Measurements from ENCODE around the gene ZNF765. TPM values are rescaled to one million over a fixed set of nuclear protein-coding genes. Genes with fewer than 3 reads are reported as not detected.
"Not testable (repeated sequence)": the region's sequence is repeated elsewhere in the genome, so short reads cannot be mapped to it uniquely, and the experiment has no call there.

ZNF765 gene
- 16.4 and 24.5 TPM in 2 replicates for total RNA-seq
- polyA plus RNA-seq: 9.3 and 12.7 TPM in 2 replicates

DNA sequence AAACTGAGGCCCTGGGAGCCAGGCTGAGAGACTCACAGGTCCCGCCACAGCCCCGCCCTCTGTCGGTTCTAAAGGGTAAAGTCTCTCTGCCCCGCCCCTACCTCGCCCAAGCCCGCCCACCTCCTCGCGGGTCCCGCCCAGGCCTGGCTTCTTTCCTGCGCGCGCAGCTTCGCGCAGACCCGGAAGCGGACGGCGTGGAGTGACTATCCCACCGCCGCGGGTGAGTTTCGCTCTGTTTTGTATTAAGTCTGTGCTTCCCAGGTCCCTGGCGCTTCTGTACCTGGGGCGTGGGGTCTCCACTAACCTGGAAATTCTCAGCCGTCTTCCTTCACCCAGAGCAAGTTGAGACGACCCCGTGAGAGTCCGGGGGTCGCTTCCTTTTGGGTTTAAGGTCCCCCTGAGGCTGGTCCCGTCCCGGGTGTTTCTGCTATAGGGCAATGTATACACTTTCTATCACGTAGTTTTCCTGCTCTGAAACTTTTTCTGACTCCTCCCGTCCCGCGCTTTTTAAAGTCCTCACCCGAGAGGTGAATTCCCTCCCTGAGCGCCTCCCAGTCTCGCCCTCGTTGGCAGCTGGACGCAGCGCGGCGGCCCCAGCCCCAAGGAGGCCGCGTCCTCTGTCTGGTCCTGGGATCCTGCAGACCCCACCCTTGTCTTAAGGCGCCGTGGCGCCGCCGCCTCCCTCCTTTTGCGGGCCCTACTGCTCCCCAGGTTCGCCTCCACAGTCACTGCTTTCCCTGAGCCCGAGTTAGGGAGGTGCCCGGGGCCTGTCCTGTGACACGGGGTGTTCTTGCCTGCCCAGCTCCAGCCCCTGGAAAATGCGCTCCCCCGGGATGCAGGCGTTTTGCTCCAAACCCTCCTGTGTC lies at the start of gene ZNF765:
Gene ZNF765, plus strand, starts transcription at position 176 of the 866 bp plus-strand sequence. CDS start 2,867 bp downstream, outside the sequence.
- H4K20me1 ChIP-seq (ENCODE audit: insufficient read depth, poor library complexity, severe bottlenecking): no peaks in the 10 kb centered on the region
- H3K4me1 ChIP-seq (ENCODE audit: insufficient read depth): peaks cover 13% of the 10 kb centered on the region
- peak within 1 kb of the TSS; percentile 97 for H3K4me2 ChIP-seq
- H3K27me3 ChIP-seq: no peaks in the 10 kb centered on the region
- peak; percentile 98 for DNase-seq (ENCODE audit: low spot score)
- H3K4me3 ChIP-seq: peak within 1 kb of the TSS; percentile 99
- peaks cover 35% of the 10 kb centered on the region for H3K79me2 ChIP-seq
- peak within 1 kb of the TSS; percentile 92 for H2AFZ ChIP-seq
- under 1% methylated on average over 47 of the region's 58 CpGs for WGBS (ENCODE audit: low lambda C conversion rate, missing lambda C conversion rate)
- H3K9me3 ChIP-seq (ENCODE audit: low read depth): no peaks in the 10 kb centered on the region
- TF ChIP-seq, protein P1, sequence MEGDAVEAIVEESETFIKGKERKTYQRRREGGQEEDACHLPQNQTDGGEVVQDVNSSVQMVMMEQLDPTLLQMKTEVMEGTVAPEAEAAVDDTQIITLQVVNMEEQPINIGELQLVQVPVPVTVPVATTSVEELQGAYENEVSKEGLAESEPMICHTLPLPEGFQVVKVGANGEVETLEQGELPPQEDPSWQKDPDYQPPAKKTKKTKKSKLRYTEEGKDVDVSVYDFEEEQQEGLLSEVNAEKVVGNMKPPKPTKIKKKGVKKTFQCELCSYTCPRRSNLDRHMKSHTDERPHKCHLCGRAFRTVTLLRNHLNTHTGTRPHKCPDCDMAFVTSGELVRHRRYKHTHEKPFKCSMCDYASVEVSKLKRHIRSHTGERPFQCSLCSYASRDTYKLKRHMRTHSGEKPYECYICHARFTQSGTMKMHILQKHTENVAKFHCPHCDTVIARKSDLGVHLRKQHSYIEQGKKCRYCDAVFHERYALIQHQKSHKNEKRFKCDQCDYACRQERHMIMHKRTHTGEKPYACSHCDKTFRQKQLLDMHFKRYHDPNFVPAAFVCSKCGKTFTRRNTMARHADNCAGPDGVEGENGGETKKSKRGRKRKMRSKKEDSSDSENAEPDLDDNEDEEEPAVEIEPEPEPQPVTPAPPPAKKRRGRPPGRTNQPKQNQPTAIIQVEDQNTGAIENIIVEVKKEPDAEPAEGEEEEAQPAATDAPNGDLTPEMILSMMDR (IDR thresholded peaks at IDR 0.05; ENCODE audit: poor library complexity): peak; percentile 48
- TF ChIP-seq EZH2phosphoT487 (IDR thresholded peaks at IDR 0.05; ENCODE audit: low read depth, severe bottlenecking, unreplicated experiment): no peak
- TF ChIP-seq EZH2 (IDR thresholded peaks at IDR 0.05; ENCODE audit: borderline replicate concordance): no peak
- no peaks in the 10 kb centered on the region for H3K36me3 ChIP-seq (replicated peaks; ENCODE audit: insufficient read depth, low read depth)
- peak within 1 kb of the TSS; percentile 96 for H3K27ac ChIP-seq
- no peaks in the 10 kb centered on the region for H3K9me2 ChIP-seq (replicated peaks; ENCODE audit: insufficient read depth)

DNA sequence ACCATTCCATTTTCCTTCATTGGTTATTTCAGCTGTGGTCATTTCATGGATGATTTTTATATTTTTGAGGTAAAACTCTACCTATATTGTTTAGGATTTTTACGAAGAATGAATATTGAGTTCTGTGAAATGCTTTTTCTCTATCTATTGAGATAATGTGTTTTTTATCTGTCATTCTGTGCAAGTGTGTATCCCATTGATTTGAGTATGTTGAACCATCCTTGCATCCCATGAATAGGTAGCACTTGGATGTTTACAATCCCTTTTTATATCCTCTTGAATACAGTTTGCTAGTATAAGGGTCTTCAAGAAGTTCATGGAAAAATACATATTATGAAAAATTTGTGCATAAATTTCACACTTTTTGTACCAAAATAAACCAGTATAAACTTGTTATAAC lies 39.2 kb upstream of the ZNF765 start:
- no peak for DNase-seq (ENCODE audit: low spot score)
- no peaks in the 10 kb centered on the region for H3K9me2 ChIP-seq (replicated peaks; ENCODE audit: insufficient read depth)
- H3K27me3 ChIP-seq: no peaks in the 10 kb centered on the region
- H3K79me2 ChIP-seq: no peaks in the 10 kb centered on the region
- H3K36me3 ChIP-seq (replicated peaks; ENCODE audit: insufficient read depth, low read depth): peaks cover 18% of the 10 kb centered on the region
- no peak overlapping the region for H3K27ac ChIP-seq
- H4K20me1 ChIP-seq (ENCODE audit: insufficient read depth, poor library complexity, severe bottlenecking): no peaks in the 10 kb centered on the region
- H2AFZ ChIP-seq: no peak overlapping the region
- no peak overlapping the region for H3K4me2 ChIP-seq
- TF ChIP-seq EZH2 (IDR thresholded peaks at IDR 0.05; ENCODE audit: borderline replicate concordance): no peak
- TF ChIP-seq EZH2phosphoT487 (IDR thresholded peaks at IDR 0.05; ENCODE audit: low read depth, severe bottlenecking, unreplicated experiment): no peak
- TF ChIP-seq, protein P1 (IDR thresholded peaks at IDR 0.05; ENCODE audit: poor library complexity): no peak
- H3K4me1 ChIP-seq (ENCODE audit: insufficient read depth): no peaks in the 10 kb centered on the region
- H3K9me3 ChIP-seq (ENCODE audit: low read depth): peaks cover 55% of the 10 kb centered on the region
- 100% methylated on average over 1 of the region's 1 CpG for WGBS (ENCODE audit: low lambda C conversion rate, missing lambda C conversion rate)
- no peak overlapping the region for H3K4me3 ChIP-seq

DNA sequence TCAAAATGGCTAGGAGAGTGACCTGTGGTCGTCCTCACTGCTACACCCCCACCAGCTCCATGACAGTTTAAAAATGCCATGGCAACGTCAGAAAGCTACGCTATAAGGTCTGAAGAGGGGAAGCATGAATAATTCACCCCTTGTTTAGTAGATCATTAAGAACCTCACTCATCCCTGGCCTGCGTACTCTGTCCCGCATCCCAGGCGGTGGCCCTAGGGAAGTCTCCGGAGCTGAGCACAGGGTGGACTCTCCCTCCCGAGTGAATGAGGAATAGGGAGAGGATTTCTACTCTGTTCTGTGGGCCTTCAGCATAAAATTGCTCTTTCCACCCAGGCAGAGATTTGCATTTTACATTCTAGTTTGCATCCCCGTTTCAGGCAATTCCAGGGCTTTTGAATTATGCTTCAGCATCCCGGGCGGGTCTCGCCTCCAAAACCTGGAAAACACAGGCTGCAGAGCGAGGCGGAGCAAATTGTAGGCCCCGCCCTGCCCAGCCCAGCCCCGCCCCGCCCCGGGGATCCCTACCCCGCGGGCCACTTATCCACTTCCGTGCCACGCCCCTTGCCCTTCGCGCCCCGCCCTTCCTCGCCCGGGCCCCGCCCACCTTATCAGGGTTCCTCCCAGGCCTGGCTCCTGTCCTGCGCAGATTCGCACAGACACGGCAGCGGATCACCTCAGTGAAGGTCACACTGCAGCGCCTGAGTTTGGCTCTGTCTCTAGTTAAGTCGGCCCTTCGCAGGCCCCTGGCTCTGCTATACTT lies 36.9 kb upstream of the ZNF765 start:
- Histone ChIP-seq H4K20me1 (ENCODE audit: insufficient read depth, poor library complexity, severe bottlenecking) (no peaks in the 10 kb centered on the region), H3K9me2 (replicated peaks; ENCODE audit: insufficient read depth) (no peaks in the 10 kb centered on the region), H3K36me3 (replicated peaks; ENCODE audit: insufficient read depth, low read depth) (no peaks in the 10 kb centered on the region), H3K27ac (no peak overlapping the region), H3K4me2 (no peak overlapping the region), H3K79me2 (no peaks in the 10 kb centered on the region), H3K27me3 (no peaks in the 10 kb centered on the region), H3K9me3 (ENCODE audit: low read depth) (peaks cover 32% of the 10 kb centered on the region), H3K4me3 (no peak overlapping the region), H3K4me1 (ENCODE audit: insufficient read depth) (no peaks in the 10 kb centered on the region), H2AFZ (no peak overlapping the region)
- TF ChIP-seq EZH2phosphoT487 (IDR thresholded peaks at IDR 0.05; ENCODE audit: low read depth, severe bottlenecking, unreplicated experiment) (no peak), EZH2 (IDR thresholded peaks at IDR 0.05; ENCODE audit: borderline replicate concordance) (no peak)
- TF ChIP-seq, protein P1 (IDR thresholded peaks at IDR 0.05; ENCODE audit: poor library complexity): no peak
- WGBS (ENCODE audit: low lambda C conversion rate, missing lambda C conversion rate): 95% methylated on average over 31 of the region's 35 CpGs
- DNase-seq (ENCODE audit: low spot score): no peak

- WGBS (ENCODE audit: low lambda C conversion rate, missing lambda C conversion rate): 93% methylated on average over 10 of the region's 10 CpGs
- not testable (repeated sequence) for H3K9me2 ChIP-seq (replicated peaks; ENCODE audit: insufficient read depth); H2AFZ ChIP-seq
Observed at GRCh38 chr19:53360056-53360455, 34.9 kb upstream of the ZNF765 start.

More at GRCh38 chr19:53360056-53360455, 34.9 kb upstream of the ZNF765 start:
- H4K20me1 ChIP-seq (ENCODE audit: insufficient read depth, poor library complexity, severe bottlenecking); H3K27ac ChIP-seq; DNase-seq (ENCODE audit: low spot score); H3K27me3 ChIP-seq; H3K4me1 ChIP-seq (ENCODE audit: insufficient read depth); H3K79me2 ChIP-seq; H3K36me3 ChIP-seq (replicated peaks; ENCODE audit: insufficient read depth, low read depth); H3K4me2 ChIP-seq; H3K4me3 ChIP-seq: not testable (repeated sequence)
- peaks cover 14% of the 10 kb centered on the region for H3K9me3 ChIP-seq (ENCODE audit: low read depth)
